Esophagus muscularis mucosa (tissue), 3 donors: ENCODE measurements around the gene CALML5.

Experiments used
- POLR2A ChIP-seq: fragments of 450-650 bp; IDR thresholded peaks from one replicate; pipeline ENCODE4 v1.6.1; 2017; ENCODE audit warnings: antibody characterized with exemption, moderate library complexity, mild to moderate bottlenecking, low read depth
- TF ChIP-seq, protein P1 (sequence below), 3 experiments: fragments of 200-600 bp in 2 of 3; fragments of 450-650 bp in 1 of 3; sonication (generic) in 2 of 3; IDR thresholded peaks; one replicate each; pipeline ENCODE4 v1.5.1; 2017 to 2019; ENCODE audit warnings: antibody characterized with exemption in 3 of 3, mild to moderate bottlenecking in 2 of 3, moderate library complexity in 1 of 3

DNA sequence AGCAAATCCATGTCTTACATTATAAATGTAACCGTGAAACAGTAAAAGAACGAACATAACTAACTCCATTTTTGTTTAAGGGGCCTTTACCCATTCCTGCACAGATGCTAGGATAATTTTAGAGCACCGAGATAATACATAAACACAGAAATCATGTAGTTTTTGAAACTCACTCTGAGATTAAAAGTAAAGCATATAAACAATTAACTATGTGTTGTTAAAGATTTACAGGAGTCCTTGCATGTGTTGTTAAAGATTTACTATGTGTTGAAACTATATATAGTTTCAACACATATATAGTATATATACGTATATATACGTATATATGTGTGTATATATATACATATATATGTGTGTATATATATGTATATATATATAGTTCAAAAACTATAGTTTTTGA is 18.2 kb upstream of the CALML5 start:
- TF ChIP-seq, protein P1, sequence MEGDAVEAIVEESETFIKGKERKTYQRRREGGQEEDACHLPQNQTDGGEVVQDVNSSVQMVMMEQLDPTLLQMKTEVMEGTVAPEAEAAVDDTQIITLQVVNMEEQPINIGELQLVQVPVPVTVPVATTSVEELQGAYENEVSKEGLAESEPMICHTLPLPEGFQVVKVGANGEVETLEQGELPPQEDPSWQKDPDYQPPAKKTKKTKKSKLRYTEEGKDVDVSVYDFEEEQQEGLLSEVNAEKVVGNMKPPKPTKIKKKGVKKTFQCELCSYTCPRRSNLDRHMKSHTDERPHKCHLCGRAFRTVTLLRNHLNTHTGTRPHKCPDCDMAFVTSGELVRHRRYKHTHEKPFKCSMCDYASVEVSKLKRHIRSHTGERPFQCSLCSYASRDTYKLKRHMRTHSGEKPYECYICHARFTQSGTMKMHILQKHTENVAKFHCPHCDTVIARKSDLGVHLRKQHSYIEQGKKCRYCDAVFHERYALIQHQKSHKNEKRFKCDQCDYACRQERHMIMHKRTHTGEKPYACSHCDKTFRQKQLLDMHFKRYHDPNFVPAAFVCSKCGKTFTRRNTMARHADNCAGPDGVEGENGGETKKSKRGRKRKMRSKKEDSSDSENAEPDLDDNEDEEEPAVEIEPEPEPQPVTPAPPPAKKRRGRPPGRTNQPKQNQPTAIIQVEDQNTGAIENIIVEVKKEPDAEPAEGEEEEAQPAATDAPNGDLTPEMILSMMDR (IDR thresholded peaks at IDR 0.05) = no peak
- TF ChIP-seq POLR2A = no peak
